Transverse colon (tissue), 4 donors: ENCODE data around the gene NHLH1.

Experiments
- POLR2A ChIP-seq: fragments of 450-650 bp; IDR thresholded peaks from one replicate; pipeline ENCODE4 v1.6.1; 2016; ENCODE audit warnings: antibody characterized with exemption, mild to moderate bottlenecking, moderate library complexity
- POLR2AphosphoS5 ChIP-seq, 3 donors: sonication (generic); formaldehyde crosslinking; IDR thresholded peaks; one replicate each; pipeline ENCODE4 v1.6.1; 2016; ENCODE audit warnings: antibody characterized with exemption in 3 of 3
- TF ChIP-seq, protein P1 (sequence below), 5 experiments: fragments of 200-600 bp in 3 of 5; fragments of 450-650 bp in 2 of 5; sonication (generic) in 3 of 5; IDR thresholded peaks; 1 replicate in 2 of 5; 2 replicates in 3 of 5; pipeline ENCODE4 v1.5.1; 2016 to 2017; ENCODE audit warnings: antibody characterized with exemption in 5 of 5, inconsistent platforms in 3 of 5, mild to moderate bottlenecking in 2 of 5, moderate library complexity in 1 of 5

DNA sequence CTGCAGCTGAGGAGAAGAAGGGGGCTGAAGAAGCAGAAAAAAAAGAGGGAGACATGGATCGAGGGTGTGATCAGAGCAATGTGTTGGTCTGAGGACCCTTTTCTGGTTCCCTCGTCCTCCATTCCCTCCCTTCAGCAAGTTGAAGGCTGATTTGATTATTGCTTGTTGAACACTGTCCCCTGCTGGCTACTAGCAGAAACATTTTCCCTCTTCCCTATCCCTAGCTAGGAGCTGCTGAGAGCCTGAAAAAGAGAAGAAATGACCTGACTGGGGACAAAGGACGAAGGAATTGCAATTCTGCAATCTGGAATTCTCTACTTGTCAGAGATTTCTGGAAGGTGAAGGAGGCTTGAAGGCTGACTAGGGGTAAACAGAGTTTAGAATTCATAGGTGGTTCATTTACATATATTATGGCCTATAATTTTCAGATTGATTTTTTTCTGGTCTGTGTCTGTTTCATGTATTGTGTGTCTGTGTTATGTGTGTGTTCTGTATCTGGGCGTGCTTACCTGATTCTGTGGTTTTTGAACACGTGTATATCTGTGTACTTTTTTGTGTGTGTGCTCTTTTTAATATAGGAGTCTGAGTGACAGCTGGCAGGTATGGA lies 9.8 kb downstream of the NHLH1 start:
- TF ChIP-seq, protein P1, sequence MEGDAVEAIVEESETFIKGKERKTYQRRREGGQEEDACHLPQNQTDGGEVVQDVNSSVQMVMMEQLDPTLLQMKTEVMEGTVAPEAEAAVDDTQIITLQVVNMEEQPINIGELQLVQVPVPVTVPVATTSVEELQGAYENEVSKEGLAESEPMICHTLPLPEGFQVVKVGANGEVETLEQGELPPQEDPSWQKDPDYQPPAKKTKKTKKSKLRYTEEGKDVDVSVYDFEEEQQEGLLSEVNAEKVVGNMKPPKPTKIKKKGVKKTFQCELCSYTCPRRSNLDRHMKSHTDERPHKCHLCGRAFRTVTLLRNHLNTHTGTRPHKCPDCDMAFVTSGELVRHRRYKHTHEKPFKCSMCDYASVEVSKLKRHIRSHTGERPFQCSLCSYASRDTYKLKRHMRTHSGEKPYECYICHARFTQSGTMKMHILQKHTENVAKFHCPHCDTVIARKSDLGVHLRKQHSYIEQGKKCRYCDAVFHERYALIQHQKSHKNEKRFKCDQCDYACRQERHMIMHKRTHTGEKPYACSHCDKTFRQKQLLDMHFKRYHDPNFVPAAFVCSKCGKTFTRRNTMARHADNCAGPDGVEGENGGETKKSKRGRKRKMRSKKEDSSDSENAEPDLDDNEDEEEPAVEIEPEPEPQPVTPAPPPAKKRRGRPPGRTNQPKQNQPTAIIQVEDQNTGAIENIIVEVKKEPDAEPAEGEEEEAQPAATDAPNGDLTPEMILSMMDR (IDR thresholded peaks at IDR 0.05) = peak; percentile 81 to 87 (median 83)
- no peak for TF ChIP-seq POLR2A
- no peak for TF ChIP-seq POLR2AphosphoS5 (IDR thresholded peaks at IDR 0.05)
